Esophagus squamous epithelium (tissue), 5 donors: Measurements from ENCODE around the gene TTF2. TPM values are rescaled to one million over a fixed set of nuclear protein-coding genes. Genes with fewer than 3 reads are reported as not detected.

ENCODE experiments used
- DNase-seq: peaks from one replicate; lab custom pipeline; 2025; lab: John Stamatoyannopoulos, UW
- H3K27ac ChIP-seq, 4 donors: fragments of 200-600 bp; sonication (generic); one replicate each; pipeline ENCODE4 v1.5.1; 2016 to 2019; ENCODE audit warnings: mild to moderate bottlenecking in 1 of 4
- H3K27me3 ChIP-seq, 4 donors: fragments of 200-600 bp; sonication (generic); 1 replicate in 3 of 4; 2 replicates in 1 of 4; pipeline versions ENCODE4 v1.5.1 to v1.6.0; 2017 to 2021; ENCODE audit warnings: antibody characterized with exemption in 1 of 4
- H3K36me3 ChIP-seq, 3 donors: fragments of 200-600 bp; sonication (generic); one replicate each; pipeline ENCODE4 v1.5.1; 2016 to 2019
- H3K4me1 ChIP-seq, 3 donors: fragments of 200-600 bp; sonication (generic); one replicate each; pipeline ENCODE4 v1.5.1; 2017 to 2019
- H3K4me3 ChIP-seq, 4 donors: fragments of 200-600 bp; sonication (generic); 1 replicate in 3 of 4; 2 replicates in 1 of 4; pipeline ENCODE4 v1.5.1; 2016 to 2019; ENCODE audit warnings: mild to moderate bottlenecking in 2 of 4, moderate library complexity in 1 of 4
- H3K9me3 ChIP-seq, 3 donors: fragments of 200-600 bp; sonication (generic); one replicate each; pipeline ENCODE4 v1.5.1; 2016 to 2019
- CTCF ChIP-seq, 6 experiments: fragments of 450-650 bp in 4 of 6; fragments of 200-600 bp in 2 of 6; sonication (generic) in 2 of 6; IDR thresholded peaks; one replicate each; pipeline ENCODE4 v1.5.1; 2016 to 2019; ENCODE audit warnings: antibody characterized with exemption in 6 of 6, mild to moderate bottlenecking in 4 of 6, moderate library complexity in 4 of 6
- POLR2A ChIP-seq, 4 donors: fragments of 450-650 bp; IDR thresholded peaks; one replicate each; pipeline ENCODE4 v1.6.1; 2017; ENCODE audit warnings: antibody characterized with exemption in 4 of 4, mild to moderate bottlenecking in 4 of 4, moderate library complexity in 3 of 4
- whole genome bisulfite sequencing, 2 donors: methylation state at CpG; one replicate each; pipeline ENCODE4 v1.1.5; 2018; 5-methylcytosine and 5-hydroxymethylcytosine counted together
- intact Hi-C: fragments of 100-400 bp; cut with DNase I; formaldehyde crosslinking; loops from one replicate; pipeline ENCODE4 v1.15.0; 2022
- total RNA-seq, 4 donors: library from RNA; depleted of rRNA; stranded (reverse); fragments of >200 nt; gene quantifications; one replicate each; pipeline ENCODE4 v1.1.0, GENCODE V29; 2016
- donor health status: DM: yes; HTN: yes; CAD: no.

TTF2 gene
- total RNA-seq, 4 donors from 2014 or later, result 7.2 to 24.2 (median 19.2) TPM

GRCh38 chr1:117106478-117106877 lies 46.4 kb downstream of the TTF2 start:
- intact Hi-C loops, result no loop called here
- no peak overlapping the region for H3K4me3 ChIP-seq

GRCh38 chr1:117107364-117107763 lies 47.2 kb downstream of the TTF2 start:
- no peak overlapping the region for H3K27ac ChIP-seq
- peaks cover 0 to 48% (median 0%) of the 10 kb centered on the region in 3 donors for H3K36me3 ChIP-seq
- intact Hi-C loops, result no loop called here
- no peaks in the 10 kb centered on the region for H3K27me3 ChIP-seq
- no peak overlapping the region for H3K4me3 ChIP-seq
- TF ChIP-seq CTCF (IDR thresholded peaks at IDR 0.05) (no peak), POLR2A (IDR thresholded peaks at IDR 0.05) (no peak)
- peaks cover 0 to 8% (median 3%) of the 10 kb centered on the region in 3 donors for H3K4me1 ChIP-seq
- WGBS, 2 donors, result 82 to 84% methylated on average over 2 of the region's 2 CpGs
- DNase-seq, result no peak
- H3K9me3 ChIP-seq, result no peaks in the 10 kb centered on the region

More at GRCh38 chr1:117106478-117106877, 46.4 kb downstream of the TTF2 start:
- no peaks in the 10 kb centered on the region for H3K9me3 ChIP-seq
- DNase-seq, result no peak
- H3K36me3 ChIP-seq, result peaks cover 0 to 50% (median 0%) of the 10 kb centered on the region in 3 donors
- peaks cover 0 to 8% (median 3%) of the 10 kb centered on the region in 3 donors for H3K4me1 ChIP-seq
- TF ChIP-seq POLR2A (IDR thresholded peaks at IDR 0.05), result no peak
- no peak for TF ChIP-seq CTCF (IDR thresholded peaks at IDR 0.05)
- H3K27me3 ChIP-seq, result no peaks in the 10 kb centered on the region
- no peak overlapping the region for H3K27ac ChIP-seq
- WGBS, 2 donors, result 65 to 92% methylated on average over 2 of the region's 2 CpGs

- Histone ChIP-seq H3K27me3 (no peaks in the 10 kb centered on the region), H3K27ac (no peak overlapping the region), H3K36me3 (peaks cover 0 to 36% (median 0%) of the 10 kb centered on the region in 3 donors), H3K9me3 (no peaks in the 10 kb centered on the region), H3K4me3 (no peak overlapping the region), H3K4me1 (peaks cover 0 to 8% (median 3%) of the 10 kb centered on the region in 3 donors)
- no peak for DNase-seq
- WGBS, 2 donors, result 30 to 45% methylated on average over 2 of the region's 2 CpGs
- intact Hi-C loops, result no loop called here
- TF ChIP-seq POLR2A (IDR thresholded peaks at IDR 0.05), result no peak
- TF ChIP-seq CTCF (IDR thresholded peaks at IDR 0.05), result no peak
These were observed 50.6 kb downstream of the TTF2 start for GRCh38 chr1:117110774-117111173.

- WGBS, 2 donors, result 90 to 93% methylated on average over 6 to 7 of the region's 7 CpGs
- intact Hi-C loops, result no loop called here
- no peak overlapping the region for H3K4me3 ChIP-seq
- no peaks in the 10 kb centered on the region for H3K9me3 ChIP-seq
- no peak for TF ChIP-seq CTCF (IDR thresholded peaks at IDR 0.05)
- TF ChIP-seq POLR2A (IDR thresholded peaks at IDR 0.05), result no peak
- H3K4me1 ChIP-seq, result peaks cover 0 to 8% (median 3%) of the 10 kb centered on the region in 3 donors
- no peaks in the 10 kb centered on the region for H3K27me3 ChIP-seq
- DNase-seq, result no peak
- H3K27ac ChIP-seq, result no peak overlapping the region
- H3K36me3 ChIP-seq, result peaks cover 0 to 26% (median 0%) of the 10 kb centered on the region in 3 donors
These were observed 52.1 kb downstream of the TTF2 start for GRCh38 chr1:117112047-117112717.

- H3K27ac ChIP-seq, result no peak overlapping the region
- no peak for TF ChIP-seq POLR2A (IDR thresholded peaks at IDR 0.05)
- TF ChIP-seq CTCF (IDR thresholded peaks at IDR 0.05), result no peak
- WGBS, 2 donors, result 87 to 90% methylated on average over 2 to 8 of the region's 11 CpGs
- no peak overlapping the region for H3K4me3 ChIP-seq
- intact Hi-C loops, result no loop called here
- no peaks in the 10 kb centered on the region for H3K27me3 ChIP-seq
- H3K36me3 ChIP-seq, result peaks cover 0 to 21% (median 0%) of the 10 kb centered on the region in 3 donors
- DNase-seq, result no peak
- H3K9me3 ChIP-seq, result no peaks in the 10 kb centered on the region
- peaks cover 0 to 8% (median 3%) of the 10 kb centered on the region in 3 donors for H3K4me1 ChIP-seq
These were observed 53.1 kb downstream of the TTF2 start for GRCh38 chr1:117113199-117113598.
